HG03432 (cell line): ENCODE data around the gene NPTX1.

Experiments
- ATAC-seq: cut with Tn5 transposase; IDR thresholded peaks from one replicate; pipeline ENCODE4 v1.9.1; 2021; ENCODE audit warnings: mild to moderate bottlenecking, moderate library complexity; ENCODE audit not compliant: unreplicated experiment

NPTX1 gene

GRCh38 chr17:80463784-80464400 lies 12.5 kb downstream of the NPTX1 start:
- no peak for ATAC-seq

- ATAC-seq: no peak
Measured at GRCh38 chr17:80461528-80462160, 14.8 kb downstream of the NPTX1 start.

GRCh38 chr17:80460429-80460834 lies 16.0 kb downstream of the NPTX1 start:
- no peak for ATAC-seq

GRCh38 chr17:80459234-80459633 lies 17.2 kb downstream of the NPTX1 start:
- ATAC-seq: no peak

- no peak for ATAC-seq
Measured at GRCh38 chr17:80458016-80458415, 18.4 kb downstream of the NPTX1 start.

GRCh38 chr17:80457236-80457856 lies 19.1 kb downstream of the NPTX1 start:
- no peak for ATAC-seq

- no peak for ATAC-seq
Measured at GRCh38 chr17:80456465-80457235, 19.8 kb downstream of the NPTX1 start.

- ATAC-seq: no peak
Measured at GRCh38 chr17:80455784-80456183, 20.6 kb downstream of the NPTX1 start.

- peak; percentile 28 for ATAC-seq
Measured at GRCh38 chr17:80455336-80455710, 21.1 kb downstream of the NPTX1 start.

GRCh38 chr17:80454557-80455335 lies 21.7 kb downstream of the NPTX1 start:
- ATAC-seq: peak; percentile 88

GRCh38 chr17:80453998-80454556 lies 22.3 kb downstream of the NPTX1 start:
- no peak for ATAC-seq

- ATAC-seq: no peak
Measured at GRCh38 chr17:80453126-80453997, 23.0 kb downstream of the NPTX1 start.

- ATAC-seq: no peak
Measured at GRCh38 chr17:80452173-80452915, 24.1 kb downstream of the NPTX1 start.

- no peak for ATAC-seq
Measured at GRCh38 chr17:80451104-80451775, 25.2 kb downstream of the NPTX1 start.

- no peak for ATAC-seq
Measured at GRCh38 chr17:80449930-80450576, 26.4 kb downstream of the NPTX1 start.

GRCh38 chr17:80449194-80449929 lies 27.0 kb downstream of the NPTX1 start:
- ATAC-seq: no peak

GRCh38 chr17:80447790-80448189 lies 28.6 kb downstream of the NPTX1 start:
- no peak for ATAC-seq
